Measurements from ENCODE around the gene EXOC8.

The EXOC8 gene

GRCh38 chr1:231284441-231284840, 53.2 kb downstream of the EXOC8 start:
- in situ Hi-C loops (cut with HindIII; ENCODE audit: low pct_unique_long_range_greater_than_20kb, low sequenced_read_pairs): no loop called here
- TF ChIP-seq JUND (IDR thresholded peaks at IDR 0.05; ENCODE audit: low read depth): no peak
- DNase-seq (ENCODE audit: low read depth in 1 of 2, low spot score in 1 of 2): no peak

All from T47D (cell line).